ENCODE measurements around the gene TMEM123.

The TMEM123 gene

DNA sequence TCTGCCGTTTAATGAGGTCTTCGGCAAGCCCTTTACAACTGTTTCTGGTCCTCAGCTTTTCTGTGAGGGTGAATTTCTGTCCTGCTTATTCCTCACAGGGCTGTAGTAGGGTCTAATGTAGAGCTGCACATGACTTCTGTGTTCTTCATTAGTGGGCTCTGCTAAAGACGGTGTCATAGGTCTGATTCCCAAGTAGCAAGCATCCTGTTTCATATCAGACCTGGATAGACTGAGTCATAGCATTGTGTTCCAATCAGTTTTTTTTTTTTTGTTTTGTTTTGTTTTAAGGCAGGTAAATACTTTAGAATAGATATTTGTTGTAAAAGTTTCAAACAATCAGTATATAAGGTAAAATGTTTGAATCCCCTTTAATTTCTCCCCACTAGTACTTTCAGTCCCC, 70.2 kb downstream of the TMEM123 start:
- no peak overlapping the region for H2AFZ ChIP-seq (ENCODE audit: low read length)
- H3K36me3 ChIP-seq (ENCODE audit: insufficient read depth, low read length), result peaks cover 44% of the 10 kb centered on the region; the same call in 1 of the 2 replicates
- no peaks in the 10 kb centered on the region for H4K20me1 ChIP-seq (ENCODE audit: insufficient read depth, low read length, poor library complexity, severe bottlenecking)
- no peak overlapping the region for H3K9ac ChIP-seq (ENCODE audit: low read depth, low read length, poor library complexity, severe bottlenecking)
- TF ChIP-seq, protein P1, sequence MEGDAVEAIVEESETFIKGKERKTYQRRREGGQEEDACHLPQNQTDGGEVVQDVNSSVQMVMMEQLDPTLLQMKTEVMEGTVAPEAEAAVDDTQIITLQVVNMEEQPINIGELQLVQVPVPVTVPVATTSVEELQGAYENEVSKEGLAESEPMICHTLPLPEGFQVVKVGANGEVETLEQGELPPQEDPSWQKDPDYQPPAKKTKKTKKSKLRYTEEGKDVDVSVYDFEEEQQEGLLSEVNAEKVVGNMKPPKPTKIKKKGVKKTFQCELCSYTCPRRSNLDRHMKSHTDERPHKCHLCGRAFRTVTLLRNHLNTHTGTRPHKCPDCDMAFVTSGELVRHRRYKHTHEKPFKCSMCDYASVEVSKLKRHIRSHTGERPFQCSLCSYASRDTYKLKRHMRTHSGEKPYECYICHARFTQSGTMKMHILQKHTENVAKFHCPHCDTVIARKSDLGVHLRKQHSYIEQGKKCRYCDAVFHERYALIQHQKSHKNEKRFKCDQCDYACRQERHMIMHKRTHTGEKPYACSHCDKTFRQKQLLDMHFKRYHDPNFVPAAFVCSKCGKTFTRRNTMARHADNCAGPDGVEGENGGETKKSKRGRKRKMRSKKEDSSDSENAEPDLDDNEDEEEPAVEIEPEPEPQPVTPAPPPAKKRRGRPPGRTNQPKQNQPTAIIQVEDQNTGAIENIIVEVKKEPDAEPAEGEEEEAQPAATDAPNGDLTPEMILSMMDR (conservative IDR thresholded peaks at IDR 0.05; ENCODE audit: low read length), result no peak
- no peak for TF ChIP-seq EZH2phosphoT487 (IDR thresholded peaks at IDR 0.05; ENCODE audit: borderline replicate concordance)
- H3K27me3 ChIP-seq (ENCODE audit: insufficient read depth, low read length, poor library complexity, severe bottlenecking), result no peaks in the 10 kb centered on the region
- no peaks in the 10 kb centered on the region for H3K9me3 ChIP-seq (ENCODE audit: insufficient read depth, low read depth, low read length)
- no peak overlapping the region for H3K4me2 ChIP-seq (ENCODE audit: low read depth, low read length, poor library complexity, severe bottlenecking)
- no peak overlapping the region for H3K4me3 ChIP-seq (ENCODE audit: low read length, poor library complexity, severe bottlenecking)
- H3K79me2 ChIP-seq (ENCODE audit: insufficient read depth, low read length), result no peaks in the 10 kb centered on the region
- no peaks in the 10 kb centered on the region for H3F3A ChIP-seq (ENCODE audit: low read depth)
- peaks cover 21% of the 10 kb centered on the region for H3K4me1 ChIP-seq (ENCODE audit: insufficient read depth, low read length, poor library complexity, severe bottlenecking)
- H3K9me2 ChIP-seq (replicated peaks; ENCODE audit: low read depth, low read length), result no peaks in the 10 kb centered on the region

DNA sequence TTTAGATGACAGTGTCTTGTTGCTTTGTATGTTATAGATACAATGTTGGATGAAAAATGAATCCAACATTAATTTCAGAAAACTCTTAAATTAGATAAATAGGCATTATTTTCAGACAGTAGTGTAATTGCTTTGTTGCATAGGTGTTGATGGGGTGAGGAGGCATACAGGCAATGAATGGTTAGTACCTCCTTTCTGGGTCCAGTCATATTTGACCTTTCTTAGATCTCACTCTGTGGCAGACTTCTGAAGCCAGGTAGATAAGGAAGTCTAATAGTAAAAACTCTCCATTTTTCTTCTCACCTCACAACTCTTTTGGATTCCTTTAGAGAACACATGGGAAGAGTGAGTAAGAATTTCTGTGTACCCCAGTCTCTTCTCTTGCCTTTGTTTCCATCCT, 73.7 kb downstream of the TMEM123 start:
- Histone ChIP-seq H3K9ac (ENCODE audit: low read depth, low read length, poor library complexity, severe bottlenecking) (no peak overlapping the region), H3K36me3 (ENCODE audit: insufficient read depth, low read length) (peaks cover 62% of the 10 kb centered on the region; the same call in 1 of the 2 replicates), H3K27me3 (ENCODE audit: insufficient read depth, low read length, poor library complexity, severe bottlenecking) (no peaks in the 10 kb centered on the region), H2AFZ (ENCODE audit: low read length) (no peak overlapping the region), H3K4me3 (ENCODE audit: low read length, poor library complexity, severe bottlenecking) (no peak overlapping the region), H3K4me1 (ENCODE audit: insufficient read depth, low read length, poor library complexity, severe bottlenecking) (no peaks in the 10 kb centered on the region), H3K9me3 (ENCODE audit: insufficient read depth, low read depth, low read length) (no peaks in the 10 kb centered on the region), H3K79me2 (ENCODE audit: insufficient read depth, low read length) (peaks cover 12% of the 10 kb centered on the region; the same call in 1 of the 2 replicates), H3K9me2 (replicated peaks; ENCODE audit: low read depth, low read length) (no peaks in the 10 kb centered on the region), H3K4me2 (ENCODE audit: low read depth, low read length, poor library complexity, severe bottlenecking) (no peak overlapping the region), H3F3A (ENCODE audit: low read depth) (no peaks in the 10 kb centered on the region), H4K20me1 (ENCODE audit: insufficient read depth, low read length, poor library complexity, severe bottlenecking) (no peaks in the 10 kb centered on the region)
- TF ChIP-seq, protein P1 (conservative IDR thresholded peaks at IDR 0.05; ENCODE audit: low read length), result no peak
- TF ChIP-seq EZH2phosphoT487 (IDR thresholded peaks at IDR 0.05; ENCODE audit: borderline replicate concordance), result no peak

DNA sequence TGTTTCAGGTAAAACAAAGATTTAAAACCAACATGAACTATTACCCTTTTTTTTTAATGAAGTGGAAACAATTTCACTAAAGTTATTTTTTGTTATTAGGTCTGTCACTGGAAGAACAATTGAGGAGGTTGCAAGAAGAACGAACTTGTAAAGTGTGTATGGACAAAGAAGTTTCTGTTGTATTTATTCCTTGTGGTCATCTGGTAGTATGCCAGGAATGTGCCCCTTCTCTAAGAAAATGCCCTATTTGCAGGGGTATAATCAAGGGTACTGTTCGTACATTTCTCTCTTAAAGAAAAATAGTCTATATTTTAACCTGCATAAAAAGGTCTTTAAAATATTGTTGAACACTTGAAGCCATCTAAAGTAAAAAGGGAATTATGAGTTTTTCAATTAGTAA, 74.7 kb downstream of the TMEM123 start:
- Histone ChIP-seq H3F3A (ENCODE audit: low read depth) (no peaks in the 10 kb centered on the region), H3K79me2 (ENCODE audit: insufficient read depth, low read length) (peaks cover 12% of the 10 kb centered on the region; the same call in 1 of the 2 replicates), H3K9me2 (replicated peaks; ENCODE audit: low read depth, low read length) (no peaks in the 10 kb centered on the region), H3K9ac (ENCODE audit: low read depth, low read length, poor library complexity, severe bottlenecking) (no peak overlapping the region), H3K27me3 (ENCODE audit: insufficient read depth, low read length, poor library complexity, severe bottlenecking) (no peaks in the 10 kb centered on the region), H2AFZ (ENCODE audit: low read length) (no peak overlapping the region), H3K4me2 (ENCODE audit: low read depth, low read length, poor library complexity, severe bottlenecking) (no peak overlapping the region), H3K36me3 (ENCODE audit: insufficient read depth, low read length) (peaks cover 62% of the 10 kb centered on the region; the same call in 1 of the 2 replicates), H3K4me3 (ENCODE audit: low read length, poor library complexity, severe bottlenecking) (no peak overlapping the region), H3K9me3 (ENCODE audit: insufficient read depth, low read depth, low read length) (no peaks in the 10 kb centered on the region), H4K20me1 (ENCODE audit: insufficient read depth, low read length, poor library complexity, severe bottlenecking) (no peaks in the 10 kb centered on the region), H3K4me1 (ENCODE audit: insufficient read depth, low read length, poor library complexity, severe bottlenecking) (no peaks in the 10 kb centered on the region)
- TF ChIP-seq, protein P1 (conservative IDR thresholded peaks at IDR 0.05; ENCODE audit: low read length), result no peak
- no peak for TF ChIP-seq EZH2phosphoT487 (IDR thresholded peaks at IDR 0.05; ENCODE audit: borderline replicate concordance)

Measured in Loucy (cell line).